IPS-18a (cell line): Measurements from ENCODE around the gene URM1.
"Not testable (repeated sequence)": the region's sequence is repeated elsewhere in the genome, so short reads cannot be mapped to it uniquely, and the experiment has no call there.

Experiments
- H3K27ac ChIP-seq: one replicate; pipeline ENCODE4 v1.5.1; 2013; ENCODE audit warnings: low read length
- H3K27me3 ChIP-seq: one replicate; pipeline ENCODE4 v1.6.1; 2013; ENCODE audit warnings: mild to moderate bottlenecking, low read length; ENCODE audit not compliant: control insufficient read depth, insufficient read depth
- H3K36me3 ChIP-seq: one replicate; pipeline ENCODE4 v1.6.1; 2013; ENCODE audit warnings: low read depth, low read length; ENCODE audit not compliant: control insufficient read depth
- H3K4me1 ChIP-seq: one replicate; pipeline ENCODE4 v1.6.1; 2013; ENCODE audit warnings: low read depth, low read length; ENCODE audit not compliant: control insufficient read depth
- H3K4me3 ChIP-seq: one replicate; pipeline ENCODE4 v1.5.1; 2013; ENCODE audit warnings: low read length
- H3K9ac ChIP-seq: one replicate; pipeline ENCODE4 v1.6.1; 2013; ENCODE audit warnings: mild to moderate bottlenecking, low read length, moderate library complexity
- H3K9me3 ChIP-seq: one replicate; pipeline ENCODE4 v1.6.1; 2013; ENCODE audit warnings: low read depth, low read length; ENCODE audit not compliant: control insufficient read depth

The URM1 gene

GRCh38 chr9:128404560-128404959, 33.4 kb downstream of the URM1 start:
- H3K27me3 ChIP-seq, result peaks cover 100% of the 10 kb centered on the region
- no peaks in the 10 kb centered on the region for H3K36me3 ChIP-seq
- peaks cover 24% of the 10 kb centered on the region for H3K4me1 ChIP-seq
- H3K9me3 ChIP-seq, result no peaks in the 10 kb centered on the region
- no peak overlapping the region for H3K4me3 ChIP-seq
- H3K27ac ChIP-seq, result no peak overlapping the region
- H3K9ac ChIP-seq, result no peak overlapping the region

- Histone ChIP-seq H3K27ac (no peak overlapping the region), H3K9ac (no peak overlapping the region), H3K4me1 (peaks cover 27% of the 10 kb centered on the region), H3K36me3 (no peaks in the 10 kb centered on the region), H3K4me3 (no peak overlapping the region), H3K9me3 (no peaks in the 10 kb centered on the region), H3K27me3 (peaks cover 100% of the 10 kb centered on the region)
These were observed 34.1 kb downstream of the URM1 start for GRCh38 chr9:128405077-128405779.

GRCh38 chr9:128405780-128406171, 34.6 kb downstream of the URM1 start:
- no peaks in the 10 kb centered on the region for H3K9me3 ChIP-seq
- peaks cover 100% of the 10 kb centered on the region for H3K27me3 ChIP-seq
- peaks cover 27% of the 10 kb centered on the region for H3K4me1 ChIP-seq
- H3K27ac ChIP-seq, result no peak overlapping the region
- H3K9ac ChIP-seq, result no peak overlapping the region
- no peaks in the 10 kb centered on the region for H3K36me3 ChIP-seq
- H3K4me3 ChIP-seq, result no peak overlapping the region

- H3K9me3 ChIP-seq, result no peaks in the 10 kb centered on the region
- no peak overlapping the region for H3K9ac ChIP-seq
- no peaks in the 10 kb centered on the region for H3K36me3 ChIP-seq
- H3K4me1 ChIP-seq, result peaks cover 27% of the 10 kb centered on the region
- H3K27me3 ChIP-seq, result peaks cover 100% of the 10 kb centered on the region
- H3K4me3 ChIP-seq, result no peak overlapping the region
- H3K27ac ChIP-seq, result no peak overlapping the region
These were observed 35.7 kb downstream of the URM1 start for GRCh38 chr9:128406848-128407391.

- no peaks in the 10 kb centered on the region for H3K9me3 ChIP-seq
- no peak overlapping the region for H3K27ac ChIP-seq
- H3K36me3 ChIP-seq, result no peaks in the 10 kb centered on the region
- H3K9ac ChIP-seq, result no peak overlapping the region
- H3K27me3 ChIP-seq, result peaks cover 98% of the 10 kb centered on the region
- no peak overlapping the region for H3K4me3 ChIP-seq
- peaks cover 31% of the 10 kb centered on the region for H3K4me1 ChIP-seq
These were observed 37.8 kb downstream of the URM1 start for GRCh38 chr9:128408963-128409431.

DNA sequence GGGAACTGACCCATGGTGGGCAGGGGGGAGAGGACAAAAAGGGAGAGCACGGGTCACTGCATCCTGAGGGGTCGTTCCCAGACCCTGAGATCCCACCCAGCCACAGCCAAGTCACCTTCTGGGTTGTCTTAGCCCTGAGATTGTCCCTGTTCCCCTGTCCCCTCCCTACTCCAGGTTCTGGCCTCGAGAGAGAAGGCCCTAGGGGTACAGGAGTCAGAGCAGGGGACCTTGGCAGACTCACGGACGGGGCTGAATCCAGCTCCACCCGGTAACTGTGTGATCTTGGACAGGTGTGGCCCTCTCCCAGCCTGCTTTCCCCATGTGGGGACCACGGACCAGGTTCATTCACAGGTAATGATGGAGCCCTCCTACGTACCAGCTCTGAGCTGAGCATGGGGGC, 38.3 kb downstream of the URM1 start:
- Histone ChIP-seq H3K4me1 (peaks cover 31% of the 10 kb centered on the region), H3K36me3 (no peaks in the 10 kb centered on the region), H3K27me3 (peaks cover 98% of the 10 kb centered on the region), H3K27ac (no peak overlapping the region), H3K4me3 (no peak overlapping the region), H3K9me3 (no peaks in the 10 kb centered on the region), H3K9ac (no peak overlapping the region)

GRCh38 chr9:128409978-128410377, 38.8 kb downstream of the URM1 start:
- H3K27ac ChIP-seq, result no peak overlapping the region
- H3K9me3 ChIP-seq, result no peaks in the 10 kb centered on the region
- no peak overlapping the region for H3K9ac ChIP-seq
- no peak overlapping the region for H3K4me3 ChIP-seq
- no peaks in the 10 kb centered on the region for H3K36me3 ChIP-seq
- peaks cover 31% of the 10 kb centered on the region for H3K4me1 ChIP-seq
- peaks cover 98% of the 10 kb centered on the region for H3K27me3 ChIP-seq

GRCh38 chr9:128411364-128412119, 40.4 kb downstream of the URM1 start:
- Histone ChIP-seq H3K9me3 (no peaks in the 10 kb centered on the region), H3K27me3 (peaks cover 96% of the 10 kb centered on the region), H3K4me1 (peaks cover 31% of the 10 kb centered on the region), H3K27ac (no peak overlapping the region), H3K4me3 (no peak overlapping the region), H3K9ac (no peak overlapping the region), H3K36me3 (no peaks in the 10 kb centered on the region)

DNA sequence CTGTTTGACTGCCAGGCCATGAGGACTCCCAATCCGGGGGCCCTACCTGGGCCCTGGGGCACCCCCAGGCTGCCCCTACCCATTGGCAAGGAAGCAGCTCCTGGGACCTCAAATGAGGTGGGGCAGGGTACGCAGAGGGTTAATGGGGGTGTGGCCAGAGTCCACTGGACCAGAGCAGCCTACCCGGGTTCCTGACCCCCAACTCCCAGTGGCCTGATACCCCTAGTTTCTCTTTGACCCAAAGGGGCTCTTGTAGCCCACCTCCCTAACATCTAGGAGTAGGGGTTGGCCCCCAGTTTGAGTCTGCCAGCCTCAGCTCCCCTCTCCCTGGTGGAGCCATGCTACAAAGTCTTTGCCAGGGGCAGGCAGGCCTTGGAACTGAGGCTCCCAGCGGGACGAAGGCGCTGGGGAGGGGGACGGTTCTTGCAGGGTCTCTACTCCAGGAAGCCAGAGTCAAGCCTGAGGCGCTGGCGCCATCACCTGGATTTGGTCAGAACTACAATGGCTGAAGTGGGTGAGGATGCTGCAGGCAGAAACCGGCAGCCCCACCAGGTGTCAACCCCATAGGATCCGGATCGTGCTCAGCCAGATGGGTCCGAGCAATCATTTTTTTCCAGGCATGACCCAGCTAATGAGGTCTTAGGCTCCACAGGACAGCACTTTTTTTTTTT, 41.1 kb downstream of the URM1 start:
- Histone ChIP-seq H3K4me3 (no peak overlapping the region), H3K4me1 (peaks cover 28% of the 10 kb centered on the region), H3K27me3 (peaks cover 96% of the 10 kb centered on the region), H3K9me3 (no peaks in the 10 kb centered on the region), H3K9ac (no peak overlapping the region), H3K36me3 (no peaks in the 10 kb centered on the region), H3K27ac (no peak overlapping the region)

- not testable (repeated sequence) for H3K9ac ChIP-seq, H3K36me3 ChIP-seq, H3K27ac ChIP-seq, H3K4me3 ChIP-seq, H3K9me3 ChIP-seq
- Histone ChIP-seq H3K27me3 (peaks cover 89% of the 10 kb centered on the region), H3K4me1 (peaks cover 21% of the 10 kb centered on the region)
These were observed 42.6 kb downstream of the URM1 start for GRCh38 chr9:128413728-128414127.

GRCh38 chr9:128414461-128414860, 43.3 kb downstream of the URM1 start:
- Histone ChIP-seq H3K4me1 (peaks cover 21% of the 10 kb centered on the region), H3K9ac (no peak overlapping the region), H3K27me3 (peaks cover 89% of the 10 kb centered on the region)

More at GRCh38 chr9:128414461-128414860, 43.3 kb downstream of the URM1 start:
- Histone ChIP-seq H3K36me3 (no peaks in the 10 kb centered on the region), H3K27ac (no peak overlapping the region), H3K4me3 (no peak overlapping the region), H3K9me3 (no peaks in the 10 kb centered on the region)
